ENCODE results near the gene TBC1D21.
A peak's percentile ranks its signal among the peaks of the same experiment; 100 is the strongest.

TBC1D21 gene

DNA sequence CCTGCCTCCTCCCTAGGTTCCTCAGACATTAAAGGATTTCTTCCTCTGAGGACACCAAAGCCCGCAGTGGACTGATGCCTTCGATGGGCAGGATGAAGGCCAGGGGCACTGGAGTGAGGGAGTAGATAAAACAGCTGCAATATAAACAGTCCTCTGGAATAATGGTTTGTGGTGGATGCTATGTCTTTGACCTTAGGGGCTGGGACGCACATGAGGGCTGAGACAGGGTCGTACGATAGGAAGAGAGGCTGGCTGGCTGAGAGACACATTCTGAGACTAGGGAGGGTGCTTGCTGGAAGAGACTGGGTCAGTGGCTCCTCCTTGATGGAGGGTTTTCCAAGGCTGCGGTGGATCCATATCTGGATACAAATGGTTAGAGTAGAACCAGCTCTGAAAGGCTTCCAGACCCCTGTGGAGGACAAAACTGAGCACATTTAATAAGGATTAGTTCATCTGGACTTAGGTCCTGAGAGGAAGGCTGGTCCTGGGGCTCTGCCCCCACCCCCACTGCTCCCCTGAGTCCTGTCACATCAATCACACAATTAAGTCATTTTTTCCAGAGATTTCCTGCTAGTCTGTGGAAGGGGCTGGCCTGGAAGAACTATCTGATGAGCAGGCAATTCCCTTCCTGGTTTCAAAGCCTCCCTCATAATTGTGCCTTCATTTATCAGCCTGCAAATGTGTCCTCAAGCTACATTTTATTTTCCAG, 15.8 kb downstream of the TBC1D21 start:
- DNase-seq (ENCODE audit: low read depth in 3 of 3) = no peak

- no peak for DNase-seq (ENCODE audit: low read depth in 3 of 3)
Observed at GRCh38 chr15:73889762-73890124, 16.4 kb downstream of the TBC1D21 start.

DNA sequence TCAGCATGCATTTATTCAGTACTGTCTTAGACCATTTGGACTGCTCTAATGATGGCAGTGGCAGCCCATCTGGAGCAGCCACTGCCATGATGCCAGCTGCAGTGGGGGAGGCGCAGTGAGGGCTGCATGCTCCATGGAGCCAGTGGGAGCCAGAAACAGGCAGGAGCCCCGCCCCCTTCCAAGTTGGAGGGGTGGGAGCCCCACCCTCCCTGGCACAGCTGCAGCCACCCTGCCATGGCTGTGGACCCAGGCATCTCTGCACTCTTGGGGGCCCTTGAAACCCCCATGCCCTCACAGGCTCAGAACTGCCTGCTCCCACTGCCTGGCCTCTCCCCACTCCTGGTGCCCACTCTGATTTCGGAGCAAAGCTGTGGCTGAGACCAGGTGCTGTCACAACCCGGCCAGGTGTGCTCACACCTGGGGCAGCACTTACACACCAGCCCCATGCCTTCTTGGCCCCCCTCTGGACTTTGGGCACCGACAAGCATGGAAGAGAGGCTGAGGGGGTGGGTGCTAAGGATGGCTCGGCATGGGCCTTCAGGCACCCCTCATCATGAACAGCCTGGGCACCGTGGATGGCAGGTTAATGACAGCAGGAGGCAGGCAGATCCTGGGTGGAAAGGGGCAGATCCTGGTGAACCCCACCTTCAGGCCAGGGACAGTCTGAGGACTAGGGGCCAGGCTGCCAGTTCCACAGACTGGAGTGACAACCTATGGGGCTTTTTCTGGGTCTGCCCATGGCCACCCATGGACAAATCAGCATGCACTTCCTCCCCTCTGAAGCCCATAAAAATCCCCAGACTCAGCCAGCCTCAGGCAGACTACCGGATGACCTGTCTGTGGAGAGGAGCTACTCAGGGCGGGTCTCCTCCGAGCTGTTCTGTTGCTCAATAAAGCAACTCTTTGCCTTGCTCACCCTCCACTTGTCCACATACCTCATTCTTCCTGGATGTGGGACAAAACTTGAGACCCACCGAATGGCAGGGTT, 18.3 kb downstream of the TBC1D21 start:
- no peak for DNase-seq (ENCODE audit: low read depth in 3 of 3)

GRCh38 chr15:73892446-73893226, 19.3 kb downstream of the TBC1D21 start:
- no peak for DNase-seq (ENCODE audit: low read depth in 3 of 3)

DNA sequence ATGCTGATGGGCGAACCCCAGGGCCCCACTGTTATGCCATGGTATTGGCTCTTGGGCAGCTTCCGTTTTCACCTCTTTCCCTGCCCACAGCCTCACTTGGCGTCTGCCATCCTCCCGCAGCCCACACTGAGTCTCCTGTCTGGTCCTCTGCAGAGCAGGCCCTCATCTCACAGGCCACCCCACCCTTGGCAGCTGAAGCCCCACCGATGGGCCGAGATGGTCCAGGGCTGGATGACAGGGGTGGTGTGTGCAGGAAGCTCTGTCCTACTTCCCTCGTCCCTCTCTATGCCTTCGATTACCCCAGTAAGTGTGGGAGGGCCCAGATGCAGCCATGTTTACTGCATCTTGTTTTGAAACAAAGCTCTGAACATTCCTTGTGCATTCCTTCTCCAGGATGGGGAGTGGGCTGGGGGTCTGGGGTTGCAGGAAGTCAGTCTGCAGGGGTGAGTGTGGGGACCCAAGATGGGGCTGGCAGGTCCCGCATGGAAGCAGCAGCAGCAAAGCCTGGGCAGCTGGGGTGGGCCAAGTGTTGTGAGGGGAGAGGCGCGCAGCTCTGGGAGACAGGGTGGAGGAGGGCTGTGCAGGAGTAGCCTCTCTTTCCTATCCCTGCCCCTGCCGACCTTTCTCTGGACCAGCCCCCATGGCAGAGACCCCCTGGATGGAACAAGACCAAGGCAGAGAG, 20.9 kb downstream of the TBC1D21 start:
- DNase-seq (ENCODE audit: low read depth in 3 of 3) = no peak

- peak; percentile 49 to 64 (median 53) for DNase-seq (ENCODE audit: low read depth in 3 of 3)
Observed at GRCh38 chr15:73897441-73898261, 24.3 kb downstream of the TBC1D21 start.

DNA sequence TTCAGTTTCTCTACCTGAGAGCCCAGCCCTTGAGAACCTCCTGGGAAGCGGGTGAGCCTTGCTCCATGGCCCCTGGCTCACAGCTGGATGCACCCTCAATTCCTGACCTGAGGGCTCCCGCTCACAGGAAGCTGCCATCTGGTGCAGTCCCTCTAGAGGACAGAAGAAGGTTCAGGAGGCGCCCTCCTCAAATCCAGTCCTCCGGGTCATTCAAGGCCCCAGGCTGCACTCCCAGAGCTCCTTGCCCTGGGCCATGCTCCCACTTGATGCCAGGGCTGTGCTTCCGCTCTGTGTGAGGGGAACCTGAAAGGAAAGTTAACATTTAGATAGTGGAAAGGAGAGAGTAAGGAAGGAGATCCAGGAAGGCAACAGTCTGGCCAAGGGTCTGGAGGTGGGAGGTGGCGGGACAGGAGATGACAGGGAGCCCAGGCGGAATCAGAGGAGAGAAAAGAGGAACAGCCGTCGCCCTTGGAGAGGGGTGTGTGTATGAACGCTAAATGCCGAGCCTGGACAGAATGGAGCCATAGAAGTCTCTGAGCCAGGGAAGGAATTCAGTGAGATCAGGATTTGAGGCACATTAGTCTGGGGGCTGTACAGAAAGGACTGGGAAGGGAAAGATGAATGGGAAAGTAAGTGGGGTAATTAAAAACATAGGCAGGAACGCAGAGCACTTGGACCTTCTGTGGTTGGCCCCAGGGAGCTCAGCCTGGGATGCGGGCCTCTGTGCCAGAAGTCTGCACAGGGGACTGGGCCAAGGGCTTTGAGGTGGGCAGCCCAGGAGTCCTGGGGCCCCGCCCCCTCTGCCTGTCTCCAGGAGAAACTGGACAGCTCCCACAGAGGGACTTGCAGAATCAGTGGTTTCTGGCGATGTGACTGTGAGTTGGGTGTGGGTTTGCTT, 26.1 kb downstream of the TBC1D21 start:
- no peak for DNase-seq (ENCODE audit: low read depth in 3 of 3)

- DNase-seq (ENCODE audit: low read depth in 3 of 3) = no peak
Observed at GRCh38 chr15:73900095-73900712, 26.8 kb downstream of the TBC1D21 start.

DNA sequence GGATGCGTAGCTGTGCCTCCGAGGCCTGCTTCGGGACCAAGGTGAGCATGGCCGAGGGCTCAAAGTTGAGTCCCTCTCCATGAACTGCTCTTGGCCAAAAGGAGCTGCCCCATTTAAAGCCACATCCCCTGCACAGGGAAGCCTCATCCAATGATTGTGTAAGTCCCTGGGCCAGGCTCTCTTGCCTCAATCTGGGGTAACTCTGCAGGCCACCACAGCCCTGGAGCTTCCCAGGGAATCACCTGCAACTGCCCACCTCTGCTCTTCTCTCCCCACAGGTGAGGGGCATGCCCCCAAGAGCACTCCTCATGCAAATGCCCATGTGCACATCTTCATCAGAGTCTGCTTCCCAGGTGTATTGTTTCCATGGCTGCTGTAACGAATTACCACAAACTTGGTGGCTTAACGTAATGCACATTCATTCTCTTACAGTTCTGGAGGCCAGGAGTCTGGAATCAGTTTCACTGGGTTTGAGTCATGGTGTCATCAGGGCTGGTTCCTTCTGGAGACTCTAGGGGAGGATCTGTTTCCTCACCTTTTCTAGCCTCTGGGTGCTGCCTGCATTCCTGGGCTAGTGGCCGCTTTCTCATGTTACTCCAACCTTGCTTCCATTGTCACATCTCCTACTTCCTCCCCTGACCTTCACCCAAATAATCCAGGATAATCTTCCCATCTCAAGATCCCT, 27.9 kb downstream of the TBC1D21 start:
- no peak for DNase-seq (ENCODE audit: low read depth in 3 of 3)

GRCh38 chr15:73902121-73903020, 29.0 kb downstream of the TBC1D21 start:
- DNase-seq (ENCODE audit: low read depth in 3 of 3) = no peak

- no peak for DNase-seq (ENCODE audit: low read depth in 3 of 3)
Observed at GRCh38 chr15:73904026-73904815, 30.9 kb downstream of the TBC1D21 start.

DNA sequence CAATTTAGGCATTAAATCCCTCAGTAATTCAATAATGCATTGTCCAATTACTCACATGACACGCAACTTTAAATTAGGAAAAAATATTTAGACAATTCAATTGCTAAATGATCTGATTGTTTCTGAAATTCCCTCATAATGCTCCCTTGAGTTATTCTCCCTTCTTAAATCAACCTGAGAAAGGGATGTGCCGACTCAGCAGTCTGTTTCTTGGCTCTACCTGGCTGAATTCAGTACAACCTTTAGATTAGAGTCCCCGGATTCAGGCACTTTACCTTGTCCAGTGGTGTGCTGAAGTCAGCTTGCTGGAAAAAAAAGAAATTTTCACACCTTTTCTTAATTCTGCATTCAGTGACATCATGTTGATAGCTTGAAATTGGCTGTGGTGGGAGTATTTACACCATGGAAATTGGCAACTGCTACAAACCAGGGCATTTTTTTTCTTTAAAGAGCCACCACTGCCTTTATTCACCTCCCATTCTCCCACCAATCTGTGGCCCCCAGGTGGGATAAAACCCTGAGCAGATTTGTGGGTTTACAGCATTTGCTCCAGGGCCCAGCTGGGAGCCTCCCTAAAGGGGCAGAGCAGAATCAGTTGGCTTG, 32.0 kb downstream of the TBC1D21 start:
- DNase-seq (ENCODE audit: low read depth in 3 of 3) = no peak

DNA sequence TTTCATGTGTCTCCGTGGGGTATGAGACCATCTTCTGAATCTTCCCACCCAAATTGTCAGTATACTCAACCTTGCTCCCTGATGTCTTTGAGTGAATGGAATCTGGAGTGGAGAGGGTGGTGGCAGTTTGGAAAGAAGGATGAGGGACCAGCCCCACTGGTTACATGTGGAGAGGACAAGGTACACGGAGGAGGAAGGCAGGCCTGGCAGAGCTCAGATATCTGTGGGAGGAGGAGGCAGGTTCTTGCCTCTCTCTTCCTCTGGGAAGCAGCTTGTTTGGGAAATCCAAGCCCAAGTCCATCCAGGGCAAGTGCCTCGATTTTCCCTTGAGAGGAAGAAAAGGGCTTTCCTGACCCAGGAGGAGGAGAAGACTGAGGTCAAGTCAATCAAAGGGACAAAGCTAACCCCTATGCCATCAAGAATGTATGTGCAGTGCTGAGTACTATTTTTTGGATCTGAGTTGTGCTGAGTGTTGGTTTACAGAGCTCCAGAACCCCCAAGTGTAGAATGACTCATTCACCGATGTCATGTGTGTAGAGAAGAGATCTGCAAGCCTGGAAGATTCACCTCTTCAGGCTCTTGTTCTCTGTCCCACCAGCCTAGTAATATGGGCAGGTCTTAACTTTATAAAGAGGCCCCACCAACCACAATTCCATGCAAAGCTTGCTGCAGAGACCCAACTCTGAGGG, 33.1 kb downstream of the TBC1D21 start:
- no peak for DNase-seq (ENCODE audit: low read depth in 3 of 3)

GRCh38 chr15:73907035-73907408, 33.7 kb downstream of the TBC1D21 start:
- DNase-seq (ENCODE audit: low read depth in 3 of 3) = no peak

GRCh38 chr15:73908030-73908821, 34.9 kb downstream of the TBC1D21 start:
- peak; percentile 43 to 77 (median 71) for DNase-seq (ENCODE audit: low read depth in 3 of 3)

Measured in stimulated activated CD4-positive, alpha-beta T cell treated with anti-CD3 and anti-CD28 coated beads, TNF-alpha, amount 100 ng/mL, for 48 hours (primary cell).